GM10248 (cell line): ENCODE measurements around the gene ADGRL2.

Source experiments
- CTCF ChIA-PET: fragments of 300-600 bp; sonication (Branson Sonifier 250); formaldehyde crosslinking; extraction: SDS; loops from one replicate; lab custom pipeline; 2021; ENCODE audit warnings: antibody characterized with exemption; lab: Yijun Ruan, JAX
- POLR2A ChIA-PET: fragments of 350-650 bp; sonication (Branson Sonifier 250); formaldehyde crosslinking; extraction: SDS; loops from one replicate; lab custom pipeline; 2020; ENCODE audit warnings: antibody characterized with exemption; lab: Yijun Ruan, JAX
- DNase-seq: peaks from one replicate; pipeline ENCODE4 v3.0.0; 2012; ENCODE audit errors: extremely low spot score
- CTCF ChIP-seq: IDR thresholded peaks from 2 replicates; pipeline ENCODE4 v1.5.1; 2012; ENCODE audit warnings: mild to moderate bottlenecking, low read depth; ENCODE audit errors: extremely low read depth, missing control alignments, control extremely low read depth

Gene ADGRL2

GRCh38 chr1:81970416-81970815, 169.7 kb downstream of the ADGRL2 start:
- CTCF ChIA-PET, result interaction anchor here (1.1 to 1.4 kb wide), 3 partner anchors 9 to 20 kb away, joined by 3 to 4 read pairs (median 4); no protein-coding TSS in a partner anchor
- TF ChIP-seq CTCF, result no peak
- DNase-seq, result no peak
- POLR2A ChIA-PET, result no interaction called here

DNA sequence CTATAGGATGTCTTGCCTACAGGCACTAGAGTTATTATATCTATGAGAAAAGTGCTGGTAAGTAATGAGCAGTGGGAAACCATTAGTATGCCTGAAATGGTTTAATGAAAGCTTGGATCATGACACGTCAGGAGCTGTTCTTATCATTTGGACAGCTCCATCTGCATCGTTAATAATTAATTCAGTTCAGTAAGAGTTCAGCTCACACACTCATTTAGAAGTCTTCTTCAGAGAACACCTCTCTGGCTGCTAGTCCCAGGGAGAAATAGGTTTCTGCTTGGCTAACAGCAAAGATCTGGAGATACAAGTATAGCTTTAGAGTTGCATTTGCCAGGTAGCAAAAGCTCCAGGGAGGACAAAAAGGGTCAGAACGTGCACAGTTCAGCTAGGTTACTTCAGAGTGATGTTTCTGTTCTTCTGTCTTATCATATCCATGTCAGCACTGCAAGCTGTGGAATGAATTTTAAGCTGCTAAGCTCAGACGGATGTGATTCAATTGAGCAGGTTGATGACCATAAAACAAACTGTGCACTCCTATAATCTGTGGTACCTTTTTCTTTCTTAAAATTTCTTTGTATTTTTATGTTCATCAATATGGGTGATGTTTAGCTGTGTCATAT, 173.6 kb downstream of the ADGRL2 start:
- POLR2A ChIA-PET, result no interaction called here
- DNase-seq, result no peak
- CTCF ChIA-PET, result interaction anchor here (1.0 to 1.4 kb wide), 3 partner anchors 13 to 18 kb away, joined by 3 to 4 read pairs (median 3); no protein-coding TSS in a partner anchor

DNA sequence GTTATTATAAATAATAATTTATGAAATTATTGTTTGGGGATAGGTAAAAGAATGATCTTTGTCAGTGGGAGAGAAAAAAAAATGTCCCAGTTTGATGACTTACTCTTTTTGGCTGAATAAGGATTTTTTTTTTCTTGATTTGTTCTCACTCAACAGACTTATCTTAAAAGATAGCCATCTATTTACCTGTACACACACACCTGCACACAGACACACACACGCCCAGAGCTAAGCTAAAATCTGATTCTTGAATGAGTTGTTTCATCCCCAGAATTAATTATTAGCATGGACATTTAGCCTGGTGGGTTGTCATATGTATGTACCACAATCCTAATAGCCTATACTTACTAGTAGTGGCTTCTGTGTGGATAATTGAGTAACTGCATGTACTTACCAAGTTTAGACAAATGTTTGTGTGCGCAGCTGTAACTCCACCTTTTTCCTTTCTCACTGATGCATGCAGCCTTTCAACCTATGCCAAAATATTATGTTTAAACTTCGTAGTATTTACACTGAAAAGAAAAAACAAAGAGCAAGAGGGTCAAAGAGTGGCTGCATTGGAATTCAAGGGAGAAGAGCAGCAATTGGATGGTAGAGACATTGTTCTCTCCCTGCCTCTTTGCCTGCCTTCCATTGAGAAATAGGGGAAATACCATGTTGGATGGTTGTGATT, 174.3 kb downstream of the ADGRL2 start:
- POLR2A ChIA-PET, result no interaction called here

More for the DNA sequence above, 173.6 kb downstream of the ADGRL2 start:
- TF ChIP-seq CTCF, result no peak

DNA sequence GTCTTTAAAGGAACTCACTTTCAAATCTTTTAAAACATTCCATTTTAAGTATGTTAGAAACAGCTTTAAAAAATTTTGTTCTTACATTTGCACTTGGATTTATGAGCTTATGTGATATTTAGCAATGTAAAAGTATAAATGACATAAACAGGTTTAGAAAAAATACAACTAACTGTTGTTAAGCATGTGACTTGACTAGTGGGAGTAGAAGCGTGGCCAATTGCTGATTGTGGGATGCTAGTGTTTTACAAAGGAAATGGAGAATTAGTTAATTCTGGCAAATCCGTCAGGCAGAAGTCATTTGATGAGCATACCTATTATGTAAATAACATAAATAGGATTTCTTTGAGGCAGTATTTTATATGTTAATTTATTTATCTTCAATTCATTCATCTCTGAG, 175.8 kb downstream of the ADGRL2 start:
- ChIA-PET CTCF (no interaction called here), POLR2A (no interaction called here)
- no peak for DNase-seq
- no peak for TF ChIP-seq CTCF

More for the DNA sequence above, 174.3 kb downstream of the ADGRL2 start:
- DNase-seq, result no peak
- CTCF ChIA-PET, result interaction anchor here (1.0 to 1.4 kb wide), 3 partner anchors 12 to 18 kb away, joined by 3 to 4 read pairs (median 3); no protein-coding TSS in a partner anchor
- no peak for TF ChIP-seq CTCF

GRCh38 chr1:81978945-81979344, 178.2 kb downstream of the ADGRL2 start:
- no peak for TF ChIP-seq CTCF
- ChIA-PET CTCF (interaction anchor here (1.7 kb wide), 1 partner anchor 11 kb away, joined by 5 read pairs; no protein-coding TSS in a partner anchor), POLR2A (no interaction called here)
- no peak for DNase-seq

- DNase-seq, result no peak
- no peak for TF ChIP-seq CTCF
- POLR2A ChIA-PET, result no interaction called here
- CTCF ChIA-PET, result no interaction called here
Observed at GRCh38 chr1:81982523-81982922, 181.8 kb downstream of the ADGRL2 start.
